ENCODE measurements around the gene HOXD3. TPM values are rescaled to one million over a fixed set of nuclear protein-coding genes. Genes with fewer than 3 reads are reported as not detected.

Gene HOXD3
- total and polyA plus RNA-seq, 4 donors = 0.07 to 2.5 (median 0.64) TPM

- Histone ChIP-seq H3K9ac (ENCODE audit: insufficient read depth in 1 of 2, low read length in 2 of 2) (no peak overlapping the region), H3K27ac (ENCODE audit: low read depth in 1 of 2, low read length in 1 of 2) (no peak overlapping the region), H3K4me1 (ENCODE audit: control insufficient read depth in 5 of 5, insufficient read depth in 5 of 5, low read length in 5 of 5) (peaks cover 0 to 18% (median 9%) of the 10 kb centered on the region in 5 donors), H3K9me3 (ENCODE audit: control insufficient read depth in 4 of 4, insufficient read depth in 3 of 4, low read length in 3 of 4) (peaks cover 0 to 6% (median 0%) of the 10 kb centered on the region in 4 donors), H3K27me3 (ENCODE audit: control insufficient read depth in 3 of 3, insufficient read depth in 3 of 3, low read length in 2 of 3) (peaks cover 19 to 86% (median 86%) of the 10 kb centered on the region in 3 donors), H3K36me3 (ENCODE audit: control insufficient read depth in 4 of 4, insufficient read depth in 4 of 4, low read length in 4 of 4) (no peaks in the 10 kb centered on the region), H3K4me3 (no peak overlapping the region)
- WGBS, 2 donors = 5 to 11% methylated on average over 33 of the region's 33 CpGs
- peak in 1 of 3 donors; percentile 68 for DNase-seq
- TF ChIP-seq CTCF (IDR thresholded peaks at IDR 0.05; ENCODE audit: control extremely low read depth, extremely low read depth) = no peak
- ATAC-seq (ENCODE audit: insufficient read depth, low FRiP score) = no peak
Observed at GRCh38 chr2:176132205-176133171, 24.6 kb upstream of the HOXD3 start.

DNA sequence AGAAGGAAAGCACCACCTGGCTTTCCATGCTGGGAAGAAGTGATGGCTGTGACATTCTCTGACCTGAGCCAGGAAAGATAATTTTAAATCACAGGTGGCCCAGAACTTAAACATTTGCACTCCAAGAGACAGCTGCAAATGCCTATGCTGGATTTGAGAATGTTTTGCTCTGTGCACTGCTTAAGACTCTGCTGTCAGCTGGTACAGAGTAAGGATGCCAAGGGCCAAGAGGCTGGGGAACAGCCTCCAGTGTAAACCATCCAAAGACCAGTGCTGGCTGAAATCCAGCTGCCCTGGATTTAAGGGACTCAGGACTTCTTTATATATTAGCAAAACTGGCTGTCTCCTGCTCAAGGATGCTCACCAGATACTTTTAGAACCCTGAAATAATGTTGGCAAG, 23.7 kb upstream of the HOXD3 start:
- Histone ChIP-seq H3K9me3 (ENCODE audit: control insufficient read depth in 4 of 4, insufficient read depth in 3 of 4, low read length in 3 of 4) (peaks cover 0 to 8% (median 0%) of the 10 kb centered on the region in 4 donors), H3K9ac (ENCODE audit: insufficient read depth in 1 of 2, low read length in 2 of 2) (no peak overlapping the region), H3K36me3 (ENCODE audit: control insufficient read depth in 4 of 4, insufficient read depth in 4 of 4, low read length in 4 of 4) (no peaks in the 10 kb centered on the region), H3K4me1 (ENCODE audit: control insufficient read depth in 5 of 5, insufficient read depth in 5 of 5, low read length in 5 of 5) (peaks cover 0 to 19% (median 6%) of the 10 kb centered on the region in 5 donors), H3K27ac (ENCODE audit: low read depth in 1 of 2, low read length in 1 of 2) (no peak overlapping the region), H3K4me3 (no peak overlapping the region), H3K27me3 (ENCODE audit: control insufficient read depth in 3 of 3, insufficient read depth in 3 of 3, low read length in 2 of 3) (peaks cover 24 to 86% (median 86%) of the 10 kb centered on the region in 3 donors)
- TF ChIP-seq CTCF (IDR thresholded peaks at IDR 0.05; ENCODE audit: control extremely low read depth, extremely low read depth) = no peak
- DNase-seq (no peak), ATAC-seq (ENCODE audit: insufficient read depth, low FRiP score) (no peak)

DNA sequence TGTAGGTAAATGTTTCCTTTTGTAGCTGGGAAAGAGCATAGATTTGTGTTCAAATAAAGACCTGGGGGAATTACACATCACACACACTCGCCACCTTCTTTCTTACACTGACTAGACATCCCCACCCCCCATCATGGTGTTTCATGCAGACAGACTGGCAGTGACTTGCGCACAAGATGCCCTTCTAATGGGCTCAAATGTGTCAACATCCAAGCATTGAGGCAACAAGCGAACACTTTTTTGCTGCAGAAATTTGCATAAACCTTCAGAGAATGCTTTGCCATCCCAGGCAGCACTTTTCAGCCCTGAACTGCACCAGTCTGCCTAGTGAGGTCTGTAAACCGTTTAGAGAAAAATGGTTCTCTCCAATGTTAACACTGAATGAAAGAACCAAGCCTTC, 23.1 kb upstream of the HOXD3 start:
- H3K4me1 ChIP-seq (ENCODE audit: control insufficient read depth in 5 of 5, insufficient read depth in 5 of 5, low read length in 5 of 5) = peaks cover 0 to 19% (median 4%) of the 10 kb centered on the region in 5 donors
- ATAC-seq (ENCODE audit: insufficient read depth, low FRiP score) = no peak
- no peak for DNase-seq
- H3K27ac ChIP-seq (ENCODE audit: low read depth in 1 of 2, low read length in 1 of 2) = no peak overlapping the region
- 32 to 44% methylated on average over 4 of the region's 4 CpGs for WGBS, 2 donors
- TF ChIP-seq CTCF (IDR thresholded peaks at IDR 0.05; ENCODE audit: control extremely low read depth, extremely low read depth) = no peak
- H3K9me3 ChIP-seq (ENCODE audit: control insufficient read depth in 4 of 4, insufficient read depth in 3 of 4, low read length in 3 of 4) = peaks cover 0 to 10% (median 0%) of the 10 kb centered on the region in 4 donors
- no peak overlapping the region for H3K9ac ChIP-seq (ENCODE audit: insufficient read depth in 1 of 2, low read length in 2 of 2)
- H3K36me3 ChIP-seq (ENCODE audit: control insufficient read depth in 4 of 4, insufficient read depth in 4 of 4, low read length in 4 of 4) = no peaks in the 10 kb centered on the region
- H3K27me3 ChIP-seq (ENCODE audit: control insufficient read depth in 3 of 3, insufficient read depth in 3 of 3, low read length in 2 of 3) = peaks cover 24 to 86% (median 86%) of the 10 kb centered on the region in 3 donors
- no peak overlapping the region for H3K4me3 ChIP-seq

Measured in lung (tissue), 12 donors.